ENCODE data around the gene SLC29A3.

GRCh38 chr10:71278691-71279588, 40.1 kb upstream of the SLC29A3 start:
- TF ChIP-seq POLR2A (IDR thresholded peaks at IDR 0.05), result no peak
- TF ChIP-seq, protein P1, sequence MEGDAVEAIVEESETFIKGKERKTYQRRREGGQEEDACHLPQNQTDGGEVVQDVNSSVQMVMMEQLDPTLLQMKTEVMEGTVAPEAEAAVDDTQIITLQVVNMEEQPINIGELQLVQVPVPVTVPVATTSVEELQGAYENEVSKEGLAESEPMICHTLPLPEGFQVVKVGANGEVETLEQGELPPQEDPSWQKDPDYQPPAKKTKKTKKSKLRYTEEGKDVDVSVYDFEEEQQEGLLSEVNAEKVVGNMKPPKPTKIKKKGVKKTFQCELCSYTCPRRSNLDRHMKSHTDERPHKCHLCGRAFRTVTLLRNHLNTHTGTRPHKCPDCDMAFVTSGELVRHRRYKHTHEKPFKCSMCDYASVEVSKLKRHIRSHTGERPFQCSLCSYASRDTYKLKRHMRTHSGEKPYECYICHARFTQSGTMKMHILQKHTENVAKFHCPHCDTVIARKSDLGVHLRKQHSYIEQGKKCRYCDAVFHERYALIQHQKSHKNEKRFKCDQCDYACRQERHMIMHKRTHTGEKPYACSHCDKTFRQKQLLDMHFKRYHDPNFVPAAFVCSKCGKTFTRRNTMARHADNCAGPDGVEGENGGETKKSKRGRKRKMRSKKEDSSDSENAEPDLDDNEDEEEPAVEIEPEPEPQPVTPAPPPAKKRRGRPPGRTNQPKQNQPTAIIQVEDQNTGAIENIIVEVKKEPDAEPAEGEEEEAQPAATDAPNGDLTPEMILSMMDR (IDR thresholded peaks at IDR 0.05), result no peak
